Measurements from ENCODE around the gene ENOX1.

ENOX1 gene

DNA sequence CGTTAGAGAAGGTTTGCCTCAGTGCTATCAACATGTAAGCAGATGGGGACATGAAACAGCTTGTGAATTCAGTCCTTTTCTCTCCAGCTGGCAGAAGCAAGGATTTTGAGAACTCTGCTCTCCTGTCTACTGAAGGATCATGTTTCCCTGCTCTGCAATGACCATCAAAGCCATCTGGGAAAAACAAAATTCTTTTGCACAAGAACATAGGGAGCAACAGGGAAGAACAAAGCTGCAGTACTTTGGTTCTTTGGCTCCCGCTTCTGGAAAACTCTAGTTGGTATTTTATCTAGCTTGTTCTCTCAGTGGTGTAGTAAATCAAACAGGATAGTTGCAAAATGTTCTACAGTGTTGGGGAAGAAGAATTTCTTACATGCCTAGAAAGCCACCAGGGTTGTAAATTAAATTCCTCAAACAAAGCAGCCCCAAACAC, 270.4 kb downstream of the ENOX1 start:
- TF ChIP-seq CTCF (IDR thresholded peaks at IDR 0.05; ENCODE audit: insufficient read depth, low read depth, low read length, missing control alignments), result no peak
- no peak overlapping the region for H3K4me3 ChIP-seq (ENCODE audit: low read depth, low read length)
- no peak for DNase-seq (ENCODE audit: low read depth)

DNA sequence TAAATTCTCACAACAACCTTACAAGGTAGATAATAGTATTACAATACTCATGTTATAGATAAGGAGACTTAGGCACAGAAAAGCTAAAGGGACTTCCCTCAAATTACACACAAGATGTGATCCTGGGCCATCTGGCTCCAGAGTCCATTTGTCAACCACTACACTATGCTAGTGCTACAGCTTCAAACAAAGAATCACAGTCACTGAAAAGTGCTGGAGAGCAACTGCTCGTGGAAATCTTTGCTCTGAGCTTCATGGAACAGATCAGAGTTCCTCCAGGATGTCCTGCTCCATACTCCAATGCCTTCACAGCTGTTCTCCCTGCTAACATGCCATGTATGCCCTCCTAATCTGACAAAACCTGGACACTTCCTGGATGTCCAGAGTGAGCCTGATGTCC, 271.2 kb downstream of the ENOX1 start:
- no peak overlapping the region for H3K4me3 ChIP-seq (ENCODE audit: low read depth, low read length)
- no peak for DNase-seq (ENCODE audit: low read depth)
- TF ChIP-seq CTCF (IDR thresholded peaks at IDR 0.05; ENCODE audit: insufficient read depth, low read depth, low read length, missing control alignments), result no peak

GRCh38 chr13:43514311-43514710, 272.5 kb downstream of the ENOX1 start:
- TF ChIP-seq CTCF (IDR thresholded peaks at IDR 0.05; ENCODE audit: insufficient read depth, low read depth, low read length, missing control alignments), result no peak
- DNase-seq (ENCODE audit: low read depth), result no peak
- H3K4me3 ChIP-seq (ENCODE audit: low read depth, low read length), result no peak overlapping the region

- no peak for TF ChIP-seq CTCF (IDR thresholded peaks at IDR 0.05; ENCODE audit: insufficient read depth, low read depth, low read length, missing control alignments)
Observed at GRCh38 chr13:43512221-43512620, 274.6 kb downstream of the ENOX1 start.

GRCh38 chr13:43510956-43511901, 275.5 kb downstream of the ENOX1 start:
- no peak overlapping the region for H3K4me3 ChIP-seq (ENCODE audit: low read depth, low read length)
- no peak for TF ChIP-seq CTCF (IDR thresholded peaks at IDR 0.05; ENCODE audit: insufficient read depth, low read depth, low read length, missing control alignments)
- DNase-seq (ENCODE audit: low read depth), result no peak

More at GRCh38 chr13:43512221-43512620, 274.6 kb downstream of the ENOX1 start:
- DNase-seq (ENCODE audit: low read depth), result no peak
- H3K4me3 ChIP-seq (ENCODE audit: low read depth, low read length), result no peak overlapping the region

DNA sequence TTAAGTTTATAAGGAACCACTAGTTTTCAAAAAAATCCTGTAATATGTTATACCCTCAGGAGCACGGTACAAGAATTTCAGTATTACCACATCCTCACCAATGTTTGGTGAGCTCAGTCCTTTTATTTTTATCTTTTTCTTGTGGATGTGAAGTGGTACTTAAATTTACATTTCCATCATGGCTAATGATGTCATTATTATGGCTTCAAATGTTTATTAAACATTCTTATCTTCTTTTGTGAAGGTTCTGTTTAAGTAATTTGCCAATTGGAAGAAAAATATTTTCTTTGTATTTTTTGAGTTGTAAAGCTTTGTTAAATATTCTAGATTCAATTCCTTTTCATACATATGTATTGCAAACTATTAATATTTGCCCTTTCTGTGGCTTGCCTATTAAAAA, 291.0 kb downstream of the ENOX1 start:
- no peak for TF ChIP-seq CTCF (IDR thresholded peaks at IDR 0.05; ENCODE audit: insufficient read depth, low read depth, low read length, missing control alignments)
- no peak overlapping the region for H3K4me3 ChIP-seq (ENCODE audit: low read depth, low read length)
- DNase-seq (ENCODE audit: low read depth), result no peak
